Ovary (tissue), 3 donors: ENCODE results near the gene CLNK.

ENCODE experiments used
- EP300 ChIP-seq: sonication (generic); formaldehyde crosslinking; IDR thresholded peaks from one replicate; pipeline ENCODE4 v1.6.1; 2017; ENCODE audit warnings: antibody characterized with exemption
- POLR2A ChIP-seq: fragments of 450-650 bp; IDR thresholded peaks from one replicate; pipeline ENCODE4 v1.6.1; 2017; ENCODE audit warnings: antibody characterized with exemption, mild to moderate bottlenecking, moderate library complexity
- TF ChIP-seq, protein P1 (sequence below), 3 donors: fragments of 450-650 bp in 2 of 3; fragments of 200-600 bp in 1 of 3; IDR thresholded peaks; one replicate each; pipeline versions ENCODE4 v1.5.1 to v1.8.0; 2016 to 2022; ENCODE audit warnings: antibody characterized with exemption in 3 of 3, mild to moderate bottlenecking in 1 of 3
- donor health status: DM: no; HTN: no; CAD: no.

- TF ChIP-seq, protein P1, sequence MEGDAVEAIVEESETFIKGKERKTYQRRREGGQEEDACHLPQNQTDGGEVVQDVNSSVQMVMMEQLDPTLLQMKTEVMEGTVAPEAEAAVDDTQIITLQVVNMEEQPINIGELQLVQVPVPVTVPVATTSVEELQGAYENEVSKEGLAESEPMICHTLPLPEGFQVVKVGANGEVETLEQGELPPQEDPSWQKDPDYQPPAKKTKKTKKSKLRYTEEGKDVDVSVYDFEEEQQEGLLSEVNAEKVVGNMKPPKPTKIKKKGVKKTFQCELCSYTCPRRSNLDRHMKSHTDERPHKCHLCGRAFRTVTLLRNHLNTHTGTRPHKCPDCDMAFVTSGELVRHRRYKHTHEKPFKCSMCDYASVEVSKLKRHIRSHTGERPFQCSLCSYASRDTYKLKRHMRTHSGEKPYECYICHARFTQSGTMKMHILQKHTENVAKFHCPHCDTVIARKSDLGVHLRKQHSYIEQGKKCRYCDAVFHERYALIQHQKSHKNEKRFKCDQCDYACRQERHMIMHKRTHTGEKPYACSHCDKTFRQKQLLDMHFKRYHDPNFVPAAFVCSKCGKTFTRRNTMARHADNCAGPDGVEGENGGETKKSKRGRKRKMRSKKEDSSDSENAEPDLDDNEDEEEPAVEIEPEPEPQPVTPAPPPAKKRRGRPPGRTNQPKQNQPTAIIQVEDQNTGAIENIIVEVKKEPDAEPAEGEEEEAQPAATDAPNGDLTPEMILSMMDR (IDR thresholded peaks at IDR 0.05) = no peak
- TF ChIP-seq POLR2A = no peak
- TF ChIP-seq EP300 = no peak
These were observed 28.6 kb downstream of the CLNK start for GRCh38 chr4:10655968-10656367.
